Erythroblast (primary cell): Measurements from ENCODE around the gene KMT2E.

Experiments used
- GATA1 ChIP-seq: IDR thresholded peaks from 2 replicates; pipeline ENCODE4 v1.6.1; 2011; ENCODE audit warnings: low read depth, mild to moderate bottlenecking, control low read depth, low read length, moderate library complexity
- POLR2A ChIP-seq: IDR thresholded peaks from 2 replicates; pipeline ENCODE4 v1.6.1; 2011; ENCODE audit warnings: mild to moderate bottlenecking, low read length

DNA sequence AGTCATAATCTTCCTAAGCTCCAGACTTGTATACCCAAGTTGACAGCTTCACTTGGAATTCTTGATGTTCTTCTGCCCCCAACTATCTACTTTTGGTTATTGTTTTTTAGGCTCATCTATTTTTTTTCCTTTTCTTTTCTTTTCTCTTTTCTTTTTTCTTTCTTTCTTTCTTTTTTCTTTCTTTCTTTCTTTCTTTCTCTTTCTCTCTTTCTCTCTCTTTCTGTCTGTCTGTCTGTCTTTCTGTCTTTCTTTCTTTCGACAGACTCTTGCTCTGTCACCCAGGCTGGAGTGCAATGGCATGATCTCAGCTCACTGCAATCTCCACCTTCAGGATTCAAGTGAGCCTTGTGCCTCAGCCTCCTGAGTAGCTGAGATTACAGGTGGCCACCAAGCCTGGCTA is 36.5 kb downstream of the KMT2E start:
- TF ChIP-seq POLR2A (no peak), GATA1 (no peak)
